Suprapubic skin (tissue), 4 donors: Measurements from ENCODE around the gene TMEFF2.

ENCODE experiments used
- POLR2A ChIP-seq, 2 donors: fragments of 450-650 bp; IDR thresholded peaks; one replicate each; pipeline ENCODE4 v1.6.1; 2017; ENCODE audit warnings: antibody characterized with exemption in 2 of 2, mild to moderate bottlenecking in 2 of 2, moderate library complexity in 2 of 2
- POLR2AphosphoS5 ChIP-seq, 3 donors: sonication (generic); formaldehyde crosslinking; IDR thresholded peaks; one replicate each; pipeline ENCODE4 v1.6.1; 2017; ENCODE audit warnings: antibody characterized with exemption in 3 of 3
- TF ChIP-seq, protein P1 (sequence below), 2 donors: fragments of 200-600 bp in 1 of 2; fragments of 450-650 bp in 1 of 2; sonication (generic) in 1 of 2; IDR thresholded peaks; one replicate each; pipeline ENCODE4 v1.5.1; 2016 to 2019; ENCODE audit warnings: antibody characterized with exemption in 2 of 2, mild to moderate bottlenecking in 1 of 2, moderate library complexity in 1 of 2

DNA sequence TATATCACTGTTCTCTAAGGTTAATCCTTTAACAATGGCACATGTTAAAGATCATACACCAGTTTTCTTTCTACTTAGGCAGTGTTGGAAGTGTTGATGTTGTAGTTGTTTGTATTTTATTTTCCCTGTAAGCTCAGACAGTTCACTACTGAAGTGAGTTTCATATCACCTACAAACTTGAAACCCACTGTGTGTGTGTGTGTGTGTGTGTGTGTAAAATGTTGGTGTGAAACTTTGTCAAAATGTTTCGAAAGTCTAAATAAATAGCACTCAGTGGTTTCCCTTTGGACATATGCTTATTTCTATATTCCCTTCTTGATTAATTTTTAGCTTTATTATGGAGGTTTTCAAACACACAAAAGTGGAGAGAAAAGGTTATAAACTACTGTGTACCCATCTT, 268.1 kb downstream of the TMEFF2 start:
- TF ChIP-seq POLR2A (IDR thresholded peaks at IDR 0.05) (no peak), POLR2AphosphoS5 (IDR thresholded peaks at IDR 0.05) (no peak)
- TF ChIP-seq, protein P1, sequence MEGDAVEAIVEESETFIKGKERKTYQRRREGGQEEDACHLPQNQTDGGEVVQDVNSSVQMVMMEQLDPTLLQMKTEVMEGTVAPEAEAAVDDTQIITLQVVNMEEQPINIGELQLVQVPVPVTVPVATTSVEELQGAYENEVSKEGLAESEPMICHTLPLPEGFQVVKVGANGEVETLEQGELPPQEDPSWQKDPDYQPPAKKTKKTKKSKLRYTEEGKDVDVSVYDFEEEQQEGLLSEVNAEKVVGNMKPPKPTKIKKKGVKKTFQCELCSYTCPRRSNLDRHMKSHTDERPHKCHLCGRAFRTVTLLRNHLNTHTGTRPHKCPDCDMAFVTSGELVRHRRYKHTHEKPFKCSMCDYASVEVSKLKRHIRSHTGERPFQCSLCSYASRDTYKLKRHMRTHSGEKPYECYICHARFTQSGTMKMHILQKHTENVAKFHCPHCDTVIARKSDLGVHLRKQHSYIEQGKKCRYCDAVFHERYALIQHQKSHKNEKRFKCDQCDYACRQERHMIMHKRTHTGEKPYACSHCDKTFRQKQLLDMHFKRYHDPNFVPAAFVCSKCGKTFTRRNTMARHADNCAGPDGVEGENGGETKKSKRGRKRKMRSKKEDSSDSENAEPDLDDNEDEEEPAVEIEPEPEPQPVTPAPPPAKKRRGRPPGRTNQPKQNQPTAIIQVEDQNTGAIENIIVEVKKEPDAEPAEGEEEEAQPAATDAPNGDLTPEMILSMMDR (IDR thresholded peaks at IDR 0.05): no peak
